Bronchial epithelial cell (primary cell): ENCODE results near the gene KCNIP1. TPM values are rescaled to one million over a fixed set of nuclear protein-coding genes. Genes with fewer than 3 reads are reported as not detected.
A peak's percentile ranks its signal among the peaks of the same experiment; 100 is the strongest.

ENCODE experiments used
- DNase-seq: peaks from one replicate; pipeline ENCODE4 v3.0.0-alpha.2; 2010; ENCODE audit warnings: low read depth
- FAIRE-seq: peaks from 2 replicates; lab custom pipeline; 2011; peaks lifted over from hg19 to GRCh38; lab: Jason Lieb, UNC
- H3K27me3 ChIP-seq: 2 replicates; pipeline ENCODE4 v1.5.1; 2011; ENCODE audit warnings: low read length; ENCODE audit not compliant: control insufficient read depth, insufficient read depth
- H3K36me3 ChIP-seq: 2 replicates; pipeline ENCODE4 v1.5.1; 2011; ENCODE audit warnings: low read length; ENCODE audit not compliant: control insufficient read depth, insufficient read depth
- H3K4me3 ChIP-seq: 2 replicates; pipeline ENCODE4 v1.5.1; 2011; ENCODE audit warnings: mild to moderate bottlenecking, low read depth, low read length, control low read depth
- CTCF ChIP-seq: IDR thresholded peaks from 2 replicates; pipeline ENCODE4 v1.5.1; 2011; ENCODE audit warnings: mild to moderate bottlenecking, moderate library complexity, low read length, control low read depth, inconsistent platforms; ENCODE audit not compliant: insufficient read depth, severe bottlenecking
- total RNA-seq: library from RNA; depleted of rRNA; stranded (reverse); fragments of >200 nt; gene quantifications from 2 replicates; pipeline ENCODE4 v1.2.1, GENCODE V29; 2014

The KCNIP1 gene
- total RNA-seq, 1 donor from 2014 or later = under 0.01 TPM

- Histone ChIP-seq H3K27me3 (no peaks in the 10 kb centered on the region), H3K36me3 (no peaks in the 10 kb centered on the region), H3K4me3 (no peak overlapping the region)
- DNase-seq = no peak
- TF ChIP-seq CTCF = no peak
- no peak for FAIRE-seq
Observed at GRCh38 chr5:170562875-170563228, 59.0 kb downstream of the KCNIP1 start.

- Histone ChIP-seq H3K4me3 (no peak overlapping the region), H3K36me3 (no peaks in the 10 kb centered on the region), H3K27me3 (no peaks in the 10 kb centered on the region)
- no peak for DNase-seq
- TF ChIP-seq CTCF = no peak
- FAIRE-seq = no peak
Observed at GRCh38 chr5:170563824-170564567, 60.2 kb downstream of the KCNIP1 start.

- FAIRE-seq = no peak
- no peak for DNase-seq
- H3K36me3 ChIP-seq = no peaks in the 10 kb centered on the region
- TF ChIP-seq CTCF = no peak
- no peak overlapping the region for H3K4me3 ChIP-seq
- no peaks in the 10 kb centered on the region for H3K27me3 ChIP-seq
Observed at GRCh38 chr5:170565072-170565471, 61.3 kb downstream of the KCNIP1 start.

GRCh38 chr5:170569101-170569500, 65.3 kb downstream of the KCNIP1 start:
- Histone ChIP-seq H3K27me3 (no peaks in the 10 kb centered on the region), H3K4me3 (no peak overlapping the region), H3K36me3 (no peaks in the 10 kb centered on the region)
- no peak for FAIRE-seq
- TF ChIP-seq CTCF = no peak
- DNase-seq = no peak

GRCh38 chr5:170570476-170570875, 66.7 kb downstream of the KCNIP1 start:
- no peak for DNase-seq
- Histone ChIP-seq H3K27me3 (no peaks in the 10 kb centered on the region), H3K36me3 (no peaks in the 10 kb centered on the region), H3K4me3 (no peak overlapping the region)
- no peak for FAIRE-seq
- TF ChIP-seq CTCF = no peak

GRCh38 chr5:170571281-170571731, 67.5 kb downstream of the KCNIP1 start:
- no peak for TF ChIP-seq CTCF

More at GRCh38 chr5:170571281-170571731, 67.5 kb downstream of the KCNIP1 start:
- Histone ChIP-seq H3K36me3 (no peaks in the 10 kb centered on the region), H3K27me3 (no peaks in the 10 kb centered on the region), H3K4me3 (no peak overlapping the region)
- peak; percentile 88 for FAIRE-seq
- peak; percentile 21 for DNase-seq
